OCI-LY3 (cell line): ENCODE data around the gene DIP2C.

Experiments
- H2AFZ ChIP-seq: fragments of 200-600, 300-600 bp; shearing (Covaris generic); 2 replicates; pipeline ENCODE4 v1.6.0; 2014; ENCODE audit warnings: antibody characterized with exemption, low read depth, low read length
- H3K27ac ChIP-seq: fragments of 200-600, 300-600 bp; sonication (generic); 2 replicates; pipeline ENCODE4 v1.5.1; 2014; ENCODE audit warnings: mild to moderate bottlenecking, low read length, moderate library complexity, mixed read lengths
- H3K27me3 ChIP-seq: fragments of 200-600, 300-600 bp; sonication (generic); 2 replicates; pipeline ENCODE4 v1.6.1; 2014; ENCODE audit warnings: low read depth, low read length, mixed read lengths
- H3K36me3 ChIP-seq: fragments of 200-600, 300-600 bp; sonication (generic); replicated peaks from 2 replicates; pipeline ENCODE3; 2014; ENCODE audit warnings: low read depth, low read length, mixed read lengths
- H3K4me1 ChIP-seq: fragments of 300-600, 200-600 bp; sonication (generic); 2 replicates; pipeline ENCODE4 v1.6.1; 2014; ENCODE audit warnings: low read length, mixed read lengths
- H3K4me2 ChIP-seq: fragments of 200-600, 300-600 bp; sonication (generic); 2 replicates; pipeline ENCODE4 v1.6.1; 2014; ENCODE audit warnings: low read length, mixed read lengths
- H3K4me3 ChIP-seq: fragments of 300-600, 200-600 bp; sonication (generic); 2 replicates; pipeline ENCODE4 v1.5.1; 2014; ENCODE audit warnings: antibody characterized with exemption, mild to moderate bottlenecking, low read length, moderate library complexity
- H3K79me2 ChIP-seq: fragments of 300-600, 200-600 bp; shearing (Covaris generic); 2 replicates; pipeline ENCODE4 v1.6.1; 2014; ENCODE audit warnings: mild to moderate bottlenecking, low read length, mixed read lengths
- H3K9ac ChIP-seq: fragments of 300-600, 200-600 bp; shearing (Covaris generic); 2 replicates; pipeline ENCODE4 v1.6.0; 2014; ENCODE audit warnings: mild to moderate bottlenecking, low read length, moderate library complexity
- H3K9me3 ChIP-seq: fragments of 200-600, 300-600 bp; shearing (Covaris generic); 2 replicates; pipeline ENCODE4 v1.6.1; 2014; ENCODE audit warnings: low read length, mixed read lengths; ENCODE audit not compliant: insufficient read depth
- H4K20me1 ChIP-seq: fragments of 200-600, 300-600 bp; sonication (generic); 2 replicates; pipeline ENCODE4 v1.6.1; 2016; ENCODE audit warnings: low read length, mixed read lengths; ENCODE audit not compliant: insufficient read depth
- EZH2phosphoT487 ChIP-seq: fragments of 200-600 bp; shearing (Covaris generic); IDR thresholded peaks from 2 replicates; pipeline ENCODE4 v1.6.1; 2018; ENCODE audit warnings: antibody characterized with exemption, mixed run types, low read depth
- TF ChIP-seq, protein P1 (sequence below): fragments of 200-600, 300-600 bp; sonication (generic); IDR thresholded peaks from 2 replicates; pipeline ENCODE4 v1.5.1; 2014; ENCODE audit warnings: antibody characterized with exemption, low read length, low read depth

DIP2C gene

DNA sequence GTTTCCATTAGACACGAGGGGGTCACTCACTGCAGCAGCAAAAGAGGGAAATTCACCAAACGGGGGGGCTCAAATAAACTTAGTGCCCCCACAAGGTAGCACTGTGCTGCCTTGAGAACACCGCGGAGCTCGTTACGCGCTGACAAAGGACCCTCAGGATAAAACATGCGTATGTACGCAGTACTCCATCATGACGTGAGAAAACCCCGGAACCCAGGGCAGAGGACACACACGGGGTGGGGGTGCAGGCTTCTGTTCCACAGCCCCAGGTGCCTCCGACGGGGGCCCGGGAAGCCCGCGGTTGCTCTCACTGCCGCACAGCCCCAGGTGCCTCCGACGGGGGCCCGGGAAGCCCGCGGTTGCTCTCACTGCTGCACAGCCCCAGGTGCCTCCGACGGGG, 321.8 kb downstream of the DIP2C start:
- Histone ChIP-seq H2AFZ (no peak overlapping the region), H3K4me1 (no peaks in the 10 kb centered on the region), H3K27me3 (no peaks in the 10 kb centered on the region), H4K20me1 (no peaks in the 10 kb centered on the region), H3K27ac (no peak overlapping the region), H3K9ac (no peak overlapping the region), H3K4me3 (no peak overlapping the region), H3K36me3 (no peaks in the 10 kb centered on the region), H3K4me2 (no peak overlapping the region), H3K9me3 (no peaks in the 10 kb centered on the region), H3K79me2 (no peaks in the 10 kb centered on the region)
- no peak for TF ChIP-seq EZH2phosphoT487
- TF ChIP-seq, protein P1, sequence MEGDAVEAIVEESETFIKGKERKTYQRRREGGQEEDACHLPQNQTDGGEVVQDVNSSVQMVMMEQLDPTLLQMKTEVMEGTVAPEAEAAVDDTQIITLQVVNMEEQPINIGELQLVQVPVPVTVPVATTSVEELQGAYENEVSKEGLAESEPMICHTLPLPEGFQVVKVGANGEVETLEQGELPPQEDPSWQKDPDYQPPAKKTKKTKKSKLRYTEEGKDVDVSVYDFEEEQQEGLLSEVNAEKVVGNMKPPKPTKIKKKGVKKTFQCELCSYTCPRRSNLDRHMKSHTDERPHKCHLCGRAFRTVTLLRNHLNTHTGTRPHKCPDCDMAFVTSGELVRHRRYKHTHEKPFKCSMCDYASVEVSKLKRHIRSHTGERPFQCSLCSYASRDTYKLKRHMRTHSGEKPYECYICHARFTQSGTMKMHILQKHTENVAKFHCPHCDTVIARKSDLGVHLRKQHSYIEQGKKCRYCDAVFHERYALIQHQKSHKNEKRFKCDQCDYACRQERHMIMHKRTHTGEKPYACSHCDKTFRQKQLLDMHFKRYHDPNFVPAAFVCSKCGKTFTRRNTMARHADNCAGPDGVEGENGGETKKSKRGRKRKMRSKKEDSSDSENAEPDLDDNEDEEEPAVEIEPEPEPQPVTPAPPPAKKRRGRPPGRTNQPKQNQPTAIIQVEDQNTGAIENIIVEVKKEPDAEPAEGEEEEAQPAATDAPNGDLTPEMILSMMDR = no peak

GRCh38 chr10:366186-366585, 323.3 kb downstream of the DIP2C start:
- TF ChIP-seq EZH2phosphoT487 = no peak
- TF ChIP-seq, protein P1 = no peak
- Histone ChIP-seq H3K9me3 (no peaks in the 10 kb centered on the region), H3K27ac (no peak overlapping the region), H3K4me2 (no peak overlapping the region), H3K4me1 (no peaks in the 10 kb centered on the region), H3K36me3 (no peaks in the 10 kb centered on the region), H3K9ac (no peak overlapping the region), H4K20me1 (no peaks in the 10 kb centered on the region), H3K27me3 (no peaks in the 10 kb centered on the region), H3K79me2 (no peaks in the 10 kb centered on the region), H3K4me3 (no peak overlapping the region), H2AFZ (no peak overlapping the region)

GRCh38 chr10:364267-364775, 325.1 kb downstream of the DIP2C start:
- Histone ChIP-seq H3K4me3 (no peak overlapping the region), H3K79me2 (no peaks in the 10 kb centered on the region), H3K9me3 (no peaks in the 10 kb centered on the region), H3K4me1 (no peaks in the 10 kb centered on the region), H2AFZ (no peak overlapping the region), H3K4me2 (no peak overlapping the region), H3K36me3 (no peaks in the 10 kb centered on the region), H3K27ac (no peak overlapping the region), H3K9ac (no peak overlapping the region), H4K20me1 (no peaks in the 10 kb centered on the region), H3K27me3 (no peaks in the 10 kb centered on the region)
- TF ChIP-seq, protein P1 = no peak
- no peak for TF ChIP-seq EZH2phosphoT487

DNA sequence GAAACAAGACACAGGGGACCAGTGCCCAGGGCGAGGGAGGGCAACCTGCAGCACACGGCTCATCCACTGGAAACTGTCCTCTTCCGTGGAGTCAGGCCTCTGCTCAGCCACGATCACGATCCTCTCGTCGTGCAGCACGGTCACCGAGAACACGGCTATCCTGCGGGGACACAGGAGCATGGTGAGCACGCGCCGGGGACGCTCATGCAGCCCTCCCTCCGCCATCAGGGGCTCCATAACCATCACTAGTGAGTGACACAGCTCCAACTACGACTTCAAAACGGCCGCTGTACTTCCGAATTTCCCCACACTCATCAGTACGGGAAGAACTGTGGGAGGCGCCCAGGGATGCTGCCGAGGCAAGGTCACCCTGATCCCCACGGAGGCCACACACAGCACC, 326.3 kb downstream of the DIP2C start:
- Histone ChIP-seq H3K27ac (no peak overlapping the region), H3K9ac (no peak overlapping the region), H3K4me3 (no peak overlapping the region), H3K27me3 (no peaks in the 10 kb centered on the region), H4K20me1 (no peaks in the 10 kb centered on the region), H3K4me1 (no peaks in the 10 kb centered on the region), H3K4me2 (no peak overlapping the region), H3K79me2 (no peaks in the 10 kb centered on the region), H3K9me3 (no peaks in the 10 kb centered on the region), H3K36me3 (no peaks in the 10 kb centered on the region), H2AFZ (no peak overlapping the region)
- no peak for TF ChIP-seq EZH2phosphoT487
- TF ChIP-seq, protein P1 = no peak
